Keratinocyte (primary cell): ENCODE measurements around the gene RIMS4.

Experiments used
- CTCF ChIP-seq, 3 experiments: IDR thresholded peaks in 1 of 3; conservative IDR thresholded peaks in 1 of 3; optimal IDR thresholded peaks in 1 of 3; 2 replicates in 2 of 3; 3 replicates in 1 of 3; pipeline versions ENCODE3 to v1.5.1; 2011; ENCODE audit warnings: low read length in 3 of 3, mild to moderate bottlenecking in 3 of 3, moderate library complexity in 2 of 3, control low read depth in 1 of 3, inconsistent platforms in 1 of 3; ENCODE audit not compliant: insufficient read depth in 2 of 3; ENCODE audit errors: extremely low read depth in 1 of 3
- EZH2 ChIP-seq: IDR thresholded peaks from one replicate; pipeline ENCODE4 v1.6.1; 2012; ENCODE audit warnings: inconsistent platforms, mild to moderate bottlenecking, low read length, moderate library complexity

GRCh38 chr20:44756956-44757355 lies 53.4 kb downstream of the RIMS4 start:
- TF ChIP-seq CTCF (optimal IDR thresholded peaks at IDR 0.05 in 1 of 3, IDR thresholded peaks at IDR 0.05 in 1 of 3, conservative IDR thresholded peaks at IDR 0.05 in 1 of 3; ENCODE audit: extremely low read depth in 1 of 3, insufficient read depth in 2 of 3, low read length in 3 of 3) (no peak), EZH2 (no peak)
